GM12891 (cell line): ENCODE results near the gene PPP1CA.
A peak's percentile ranks its signal among the peaks of the same experiment; 100 is the strongest.
"Not testable (repeated sequence)": the region's sequence is repeated elsewhere in the genome, so short reads cannot be mapped to it uniquely, and the experiment has no call there.

Source experiments
- DNase-seq: peaks from one replicate; pipeline ENCODE4 v3.0.0; 2011; ENCODE audit warnings: low spot score; ENCODE audit not compliant: insufficient read length
- FAIRE-seq: peaks from 2 replicates; lab custom pipeline; 2011; peaks lifted over from hg19 to GRCh38; lab: Jason Lieb, UNC
- PAX5 ChIP-seq: IDR thresholded peaks from 2 replicates; pipeline ENCODE4 v1.6.1; 2011; ENCODE audit warnings: low read length, moderate library complexity, mild to moderate bottlenecking; ENCODE audit not compliant: insufficient read depth, severe bottlenecking
- POLR2A ChIP-seq: IDR thresholded peaks from 2 replicates; pipeline ENCODE4 v1.6.1; 2011; ENCODE audit warnings: low read depth, low read length, control low read depth
- POLR2AphosphoS5 ChIP-seq: IDR thresholded peaks from 2 replicates; pipeline ENCODE4 v1.6.1; 2011; ENCODE audit warnings: low read depth, low read length, control low read depth
- POU2F2 ChIP-seq: IDR thresholded peaks from 2 replicates; pipeline ENCODE4 v1.6.1; 2011; ENCODE audit warnings: low read depth, mild to moderate bottlenecking, control low read depth, low read length, moderate library complexity
- SPI1 ChIP-seq: IDR thresholded peaks from 2 replicates; pipeline ENCODE4 v1.6.1; 2011; ENCODE audit warnings: low read depth, low read length, control low read depth
- TAF1 ChIP-seq: IDR thresholded peaks from 2 replicates; pipeline ENCODE4 v1.6.1; 2011; ENCODE audit warnings: low read depth, low read length, control low read depth

PPP1CA gene

GRCh38 chr11:67435031-67435726 lies 33.5 kb upstream of the PPP1CA start:
- TF ChIP-seq POU2F2 (no peak), SPI1 (no peak), POLR2AphosphoS5 (no peak; the same call in 1 of the 2 replicates), PAX5 (no peak), POLR2A (no peak), TAF1 (no peak)
- FAIRE-seq (peak; percentile 57), DNase-seq (no peak)

- peak; percentile 77 for FAIRE-seq
- no peak for DNase-seq
- TF ChIP-seq POU2F2, result peak; percentile 87
- peak; percentile 65; the same call in 1 of the 2 replicates for TF ChIP-seq POLR2A
- no peak for TF ChIP-seq SPI1
- TF ChIP-seq POLR2AphosphoS5, result peak; percentile 97
Observed at GRCh38 chr11:67434395-67434881, 32.8 kb upstream of the PPP1CA start.

- FAIRE-seq (peak; percentile 73), DNase-seq (no peak)
- TF ChIP-seq POU2F2 (no peak; the same call in 1 of the 2 replicates), TAF1 (no peak), SPI1 (no peak), POLR2A (peak; percentile 43), POLR2AphosphoS5 (0 out of 2 replicates have a peak, but pooled peaks have one; percentile 4)
Observed at GRCh38 chr11:67433536-67434394, 32.1 kb upstream of the PPP1CA start.

GRCh38 chr11:67432655-67433349 lies 31.1 kb upstream of the PPP1CA start:
- no peak for DNase-seq
- TF ChIP-seq TAF1 (no peak), POLR2A (peak; percentile 5; the same call in 1 of the 2 replicates)
- no peak for FAIRE-seq

GRCh38 chr11:67431346-67432249 lies 29.9 kb upstream of the PPP1CA start:
- FAIRE-seq, result no peak
- TF ChIP-seq POLR2AphosphoS5 (0 out of 2 replicates have a peak, but pooled peaks have one; percentile 46), PAX5 (no peak), POLR2A (peak; percentile 80)

GRCh38 chr11:67429722-67430121 lies 28.1 kb upstream of the PPP1CA start:
- TF ChIP-seq POLR2A (no peak), POU2F2 (no peak), TAF1 (no peak), PAX5 (no peak), SPI1 (no peak), POLR2AphosphoS5 (no peak)
- FAIRE-seq (no peak), DNase-seq (no peak)

More at GRCh38 chr11:67431346-67432249, 29.9 kb upstream of the PPP1CA start:
- no peak for DNase-seq

GRCh38 chr11:67429038-67429668 lies 27.5 kb upstream of the PPP1CA start:
- TF ChIP-seq PAX5, result no peak
- no peak for TF ChIP-seq SPI1
- TF ChIP-seq TAF1, result no peak
- TF ChIP-seq POU2F2, result peak; percentile 30; the same call in 1 of the 2 replicates
- peak; percentile 22; the same call in 1 of the 2 replicates for TF ChIP-seq POLR2A
- no peak for TF ChIP-seq POLR2AphosphoS5
- DNase-seq, result no peak

GRCh38 chr11:67428052-67429001 lies 26.7 kb upstream of the PPP1CA start, which contains the start of gene RPS6KB2:
TSS of gene RPS6KB2 (plus strand) at chr11:67428494. CDS start at chr11:67428546, 52 bp downstream.
- peak; percentile 99 for FAIRE-seq
- TF ChIP-seq POLR2A, result peak; percentile 61; the same call in 1 of the 2 replicates
- peak; percentile 45; the same call in 1 of the 2 replicates for TF ChIP-seq POU2F2
- TF ChIP-seq SPI1, result no peak
- TF ChIP-seq TAF1, result peak; percentile 63
- no peak for TF ChIP-seq PAX5
- TF ChIP-seq POLR2AphosphoS5, result 0 out of 2 replicates have a peak, but pooled peaks have one; percentile 69
- DNase-seq, result peak; percentile 99

More at GRCh38 chr11:67429038-67429668, 27.5 kb upstream of the PPP1CA start:
- FAIRE-seq, result peak; percentile 55

- DNase-seq, FAIRE-seq: not testable (repeated sequence)
Observed at GRCh38 chr11:67427364-67427859, 25.8 kb upstream of the PPP1CA start.
